CD14-positive monocyte (primary cell): ENCODE measurements around the gene BBS2. TPM values are rescaled to one million over a fixed set of nuclear protein-coding genes. Genes with fewer than 3 reads are reported as not detected.

Source experiments
- DNase-seq, 3 donors: peaks; one replicate each; pipeline ENCODE4 v3.0.0-alpha.2; 2011 to 2022
- H2AFZ ChIP-seq: 2 replicates; pipeline ENCODE4 v1.6.0; 2012; ENCODE audit warnings: mild to moderate bottlenecking, low read depth, low read length, inconsistent platforms; ENCODE audit not compliant: insufficient read depth, poor library complexity, severe bottlenecking
- H3K27ac ChIP-seq, 2 donors: 1 replicate in 1 of 2; 2 replicates in 1 of 2; pipeline ENCODE4 v1.5.1; 2012 to 2013; ENCODE audit warnings: low read length in 2 of 2, control low read depth in 1 of 2, inconsistent platforms in 1 of 2, low read depth in 1 of 2, mild to moderate bottlenecking in 1 of 2
- H3K27me3 ChIP-seq, 2 donors: one replicate each; pipeline versions ENCODE4 v1.6.0 to v1.6.1; 2011 to 2013; ENCODE audit warnings: low read length in 2 of 2; ENCODE audit not compliant: control insufficient read depth in 2 of 2, insufficient read depth in 2 of 2
- H3K36me3 ChIP-seq, 2 donors: replicated peaks in 1 of 2; 1 replicate in 1 of 2; 2 replicates in 1 of 2; pipeline versions ENCODE4 v1.5.1 to v1.6.1; 2012 to 2013; ENCODE audit warnings: low read length in 2 of 2, control low read depth in 1 of 2, inconsistent platforms in 1 of 2, mild to moderate bottlenecking in 1 of 2; ENCODE audit not compliant: insufficient read depth in 2 of 2, control insufficient read depth in 1 of 2
- H3K4me1 ChIP-seq, 2 donors: 1 replicate in 1 of 2; 2 replicates in 1 of 2; pipeline versions ENCODE4 v1.5.1 to v1.6.1; 2012 to 2013; ENCODE audit warnings: low read length in 2 of 2, control low read depth in 1 of 2, inconsistent platforms in 1 of 2, mild to moderate bottlenecking in 1 of 2, moderate library complexity in 1 of 2; ENCODE audit not compliant: insufficient read depth in 2 of 2, control insufficient read depth in 1 of 2
- H3K4me2 ChIP-seq: replicated peaks from 2 replicates; pipeline ENCODE3; 2012; ENCODE audit warnings: low read length, moderate library complexity, mild to moderate bottlenecking; ENCODE audit not compliant: poor library complexity, severe bottlenecking; ENCODE audit errors: extremely low read depth
- H3K4me3 ChIP-seq, 3 experiments: fragments of 200-600 bp in 1 of 3; sonication (generic) in 1 of 3; replicated peaks in 1 of 3; 1 replicate in 2 of 3; 2 replicates in 1 of 3; pipeline ENCODE4 v1.5.1; 2011 to 2013; ENCODE audit warnings: low read length in 3 of 3, mild to moderate bottlenecking in 3 of 3, control low read depth in 2 of 3, low read depth in 2 of 3, inconsistent platforms in 1 of 3, moderate library complexity in 1 of 3
- H3K79me2 ChIP-seq: 2 replicates; pipeline ENCODE4 v1.6.0; 2012; ENCODE audit warnings: mild to moderate bottlenecking, control low read depth, inconsistent platforms, low read length, moderate library complexity; ENCODE audit not compliant: insufficient read depth
- H3K9ac ChIP-seq: 2 replicates; pipeline ENCODE4 v1.6.0; 2017; ENCODE audit warnings: low read length, mild to moderate bottlenecking; ENCODE audit not compliant: insufficient read depth, poor library complexity, severe bottlenecking
- H3K9me3 ChIP-seq, 2 donors: replicated peaks in 1 of 2; 1 replicate in 1 of 2; 2 replicates in 1 of 2; pipeline versions ENCODE4 v1.5.1 to v1.6.1; 2012 to 2013; ENCODE audit warnings: low read length in 2 of 2, control low read depth in 1 of 2; ENCODE audit not compliant: control insufficient read depth in 1 of 2, insufficient read depth in 1 of 2
- H4K20me1 ChIP-seq: 2 replicates; pipeline ENCODE4 v1.6.0; 2012; ENCODE audit warnings: mild to moderate bottlenecking, low read length, control low read depth, moderate library complexity; ENCODE audit not compliant: insufficient read depth
- H3K27ac Mint-ChIP-seq, 7 donors: one replicate each; pipeline ENCODE4 v1.8.0; 2020; ENCODE audit warnings: mild to moderate bottlenecking in 7 of 7, mixed read lengths in 7 of 7, moderate library complexity in 6 of 7, inconsistent platforms in 2 of 7
- H3K27me3 Mint-ChIP-seq, 3 donors: one replicate each; pipeline ENCODE4 v1.8.0; 2021 to 2022; ENCODE audit warnings: low read depth in 3 of 3, mild to moderate bottlenecking in 3 of 3, mixed read lengths in 3 of 3, moderate library complexity in 3 of 3, inconsistent platforms in 1 of 3
- H3K36me3 Mint-ChIP-seq, 2 donors: one replicate each; pipeline ENCODE4 v1.8.0; 2020; ENCODE audit warnings: mixed read lengths in 2 of 2, inconsistent platforms in 1 of 2, mild to moderate bottlenecking in 1 of 2
- H3K4me1 Mint-ChIP-seq: one replicate; pipeline ENCODE4 v1.8.0; 2020; ENCODE audit warnings: mild to moderate bottlenecking, mixed read lengths
- H3K4me3 Mint-ChIP-seq, 2 donors: one replicate each; pipeline ENCODE4 v1.8.0; 2020; ENCODE audit warnings: mild to moderate bottlenecking in 2 of 2, mixed read lengths in 2 of 2, moderate library complexity in 1 of 2
- H3K9me3 Mint-ChIP-seq, 7 donors: one replicate each; pipeline ENCODE4 v1.8.0; 2020 to 2022; ENCODE audit warnings: mixed read lengths in 7 of 7, mild to moderate bottlenecking in 6 of 7, moderate library complexity in 6 of 7, inconsistent platforms in 2 of 7
- WGBS: methylation state at CpG from one replicate; pipeline ENCODE4 v1.1.5; 2013; ENCODE audit warnings: missing lambda C conversion rate; ENCODE audit not compliant: insufficient coverage; 5-methylcytosine and 5-hydroxymethylcytosine counted together
- intact Hi-C, 2 donors: fragments of 100-400 bp; cut with micrococcal nuclease; formaldehyde crosslinking; loops; one replicate each; pipeline versions ENCODE4 v1.15.0 to v1.15.1; 2023
- polyA plus RNA-seq, 3 donors: library from polyadenylated mRNA; depleted of rRNA in 1 of 3; unstranded in 2 of 3; stranded (reverse) in 1 of 3; fragments of 300-500 nt in 2 of 3; fragments of >200 nt in 1 of 3; fragmentation: Illumina TruSeq in 2 of 3; gene quantifications; 1 replicate in 2 of 3; 2 replicates in 1 of 3; pipeline ENCODE4 v1.2.3, GENCODE V29; 2012 to 2021
- TF ChIP-seq, protein P1 (sequence below): fragments of 200-600 bp; IDR thresholded peaks from one replicate; pipeline ENCODE4 v1.8.0; 2022; ENCODE audit warnings: antibody characterized with exemption, mild to moderate bottlenecking

Gene BBS2
- polyA plus RNA-seq, 3 donors = 16.6 to 35.5 (median 18.8) TPM

DNA sequence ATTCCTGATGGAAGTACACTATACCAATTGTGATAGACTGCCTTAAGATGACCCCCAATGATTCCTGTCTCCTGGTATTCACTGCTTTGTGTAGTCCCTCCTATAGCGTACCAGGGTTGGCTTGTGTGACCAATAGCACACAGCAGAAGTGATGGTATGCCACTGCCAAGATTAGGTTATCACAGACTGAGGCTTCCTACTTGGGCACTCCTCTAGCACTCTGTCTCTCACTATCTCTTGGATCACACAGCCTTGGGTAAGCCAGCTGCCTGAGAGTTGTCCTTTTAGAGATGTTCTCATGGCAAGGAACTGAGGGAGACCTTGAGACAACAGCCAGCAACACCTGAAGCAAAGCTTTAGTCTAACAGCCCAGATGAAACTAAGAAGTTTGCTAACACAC is 81.8 kb downstream of the BBS2 start:
- Mint-ChIP-seq H3K4me3 (no peak overlapping the region), H3K27ac (peak overlapping the region in 1 of 7 donors; percentile 31), H3K36me3 (peaks cover 70 to 78% of the 10 kb centered on the region in 2 donors), H3K27me3 (peaks cover 0 to 3% (median 0%) of the 10 kb centered on the region in 3 donors), H3K9me3 (no peaks in the 10 kb centered on the region), H3K4me1 (no peaks in the 10 kb centered on the region)
- no peaks in the 10 kb centered on the region for H3K9me3 ChIP-seq
- no peak overlapping the region for H3K4me2 ChIP-seq
- H3K36me3 ChIP-seq = peaks cover 66 to 88% of the 10 kb centered on the region in 2 donors
- H3K27me3 ChIP-seq = no peaks in the 10 kb centered on the region
- H2AFZ ChIP-seq = no peak overlapping the region
- no peak overlapping the region for H3K4me3 ChIP-seq
- TF ChIP-seq, protein P1, sequence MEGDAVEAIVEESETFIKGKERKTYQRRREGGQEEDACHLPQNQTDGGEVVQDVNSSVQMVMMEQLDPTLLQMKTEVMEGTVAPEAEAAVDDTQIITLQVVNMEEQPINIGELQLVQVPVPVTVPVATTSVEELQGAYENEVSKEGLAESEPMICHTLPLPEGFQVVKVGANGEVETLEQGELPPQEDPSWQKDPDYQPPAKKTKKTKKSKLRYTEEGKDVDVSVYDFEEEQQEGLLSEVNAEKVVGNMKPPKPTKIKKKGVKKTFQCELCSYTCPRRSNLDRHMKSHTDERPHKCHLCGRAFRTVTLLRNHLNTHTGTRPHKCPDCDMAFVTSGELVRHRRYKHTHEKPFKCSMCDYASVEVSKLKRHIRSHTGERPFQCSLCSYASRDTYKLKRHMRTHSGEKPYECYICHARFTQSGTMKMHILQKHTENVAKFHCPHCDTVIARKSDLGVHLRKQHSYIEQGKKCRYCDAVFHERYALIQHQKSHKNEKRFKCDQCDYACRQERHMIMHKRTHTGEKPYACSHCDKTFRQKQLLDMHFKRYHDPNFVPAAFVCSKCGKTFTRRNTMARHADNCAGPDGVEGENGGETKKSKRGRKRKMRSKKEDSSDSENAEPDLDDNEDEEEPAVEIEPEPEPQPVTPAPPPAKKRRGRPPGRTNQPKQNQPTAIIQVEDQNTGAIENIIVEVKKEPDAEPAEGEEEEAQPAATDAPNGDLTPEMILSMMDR = no peak
- 83% methylated on average over 1 of the region's 1 CpG for WGBS
- H3K9ac ChIP-seq = no peak overlapping the region
- H4K20me1 ChIP-seq = no peaks in the 10 kb centered on the region
- no peak overlapping the region for H3K27ac ChIP-seq
- intact Hi-C loops = no loop called here
- no peak for DNase-seq
- peaks cover 3% of the 10 kb centered on the region for H3K79me2 ChIP-seq
- no peaks in the 10 kb centered on the region for H3K4me1 ChIP-seq

DNA sequence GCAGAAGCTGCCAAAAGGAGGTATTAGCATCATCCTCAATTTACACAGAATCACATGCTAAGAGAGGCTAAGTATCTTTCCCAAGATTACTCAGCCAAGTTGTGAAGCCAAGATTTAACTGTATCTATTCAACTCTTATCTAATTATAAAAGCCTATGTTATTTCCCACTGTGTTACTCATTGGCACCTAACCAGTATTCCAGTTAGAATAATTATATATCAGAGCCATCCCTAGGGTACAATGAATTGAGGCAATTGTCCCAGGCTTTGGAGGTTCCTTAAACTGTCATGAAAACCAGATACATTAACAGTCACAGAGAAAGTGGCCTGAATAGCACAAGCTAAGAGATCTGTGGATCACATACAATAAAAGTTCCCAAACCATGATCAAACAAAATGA is 83.6 kb downstream of the BBS2 start:
- no peak for DNase-seq
- no peak overlapping the region for H3K9ac ChIP-seq
- peaks cover 75 to 88% of the 10 kb centered on the region in 2 donors for H3K36me3 ChIP-seq
- H3K4me3 ChIP-seq = no peak overlapping the region
- H3K79me2 ChIP-seq = no peaks in the 10 kb centered on the region
- H3K4me1 Mint-ChIP-seq = no peaks in the 10 kb centered on the region
- no peaks in the 10 kb centered on the region for H3K9me3 ChIP-seq
- intact Hi-C loops = no loop called here
- peaks cover 0 to 3% (median 0%) of the 10 kb centered on the region in 3 donors for H3K27me3 Mint-ChIP-seq
- no peaks in the 10 kb centered on the region for H3K27me3 ChIP-seq
- H3K4me2 ChIP-seq = no peak overlapping the region
- no peaks in the 10 kb centered on the region for H3K4me1 ChIP-seq
- H2AFZ ChIP-seq = no peak overlapping the region
- H4K20me1 ChIP-seq = no peaks in the 10 kb centered on the region
- H3K4me3 Mint-ChIP-seq = no peak overlapping the region
- no peak overlapping the region for H3K27ac ChIP-seq
- H3K36me3 Mint-ChIP-seq = peaks cover 69 to 77% of the 10 kb centered on the region in 2 donors
- TF ChIP-seq, protein P1 = no peak
- H3K9me3 Mint-ChIP-seq = no peaks in the 10 kb centered on the region
- no peak overlapping the region for H3K27ac Mint-ChIP-seq

Other genes with a start within 250 kb of the BBS2 start
- 10 to 100 TPM; 28.3 to 68.1 (median 48.9) TPM for gene AMFR, start 94.5 kb downstream of the BBS2 start, polyA plus RNA-seq
- 10 to 100 TPM; 33.0 to 65.0 (median 55.9) TPM for gene NUDT21, start 68.7 kb downstream of the BBS2 start, polyA plus RNA-seq
- 10 to 100 TPM in 2 of 3 donors, 1 to 10 TPM in 1; 8.2 to 37.9 (median 23.4) TPM for gene OGFOD1, start 68.5 kb downstream of the BBS2 start, polyA plus RNA-seq
- not detected for gene MT4, start 45.0 kb upstream of the BBS2 start, polyA plus RNA-seq
- gene MT3, start 69.5 kb upstream of the BBS2 start, polyA plus RNA-seq = not detected
- gene MT2A, start 88.6 kb upstream of the BBS2 start, polyA plus RNA-seq = 100 to 1,000 TPM in 2 of 3 donors, 10 to 100 TPM in 1; 26.8 to 228 (median 126) TPM
- gene MT1E, start 105.8 kb upstream of the BBS2 start, polyA plus RNA-seq = 1 to 10 TPM; 1.3 to 4.3 (median 4.0) TPM
- gene MT1M, start 112.6 kb upstream of the BBS2 start, polyA plus RNA-seq = not detected
- gene MT1A, start 118.6 kb upstream of the BBS2 start, polyA plus RNA-seq = not detected
- gene MT1B, start 131.9 kb upstream of the BBS2 start, polyA plus RNA-seq = not detected
- gene MT1F, start 137.9 kb upstream of the BBS2 start, polyA plus RNA-seq = 10 to 100 TPM; 10.2 to 21.9 (median 13.6) TPM
- gene MT1G, start 148.0 kb upstream of the BBS2 start, polyA plus RNA-seq = 1 to 10 TPM in 2 of 3 donors, not detected in 1; 1.1 to 1.4 TPM
- gene MT1H, start 149.8 kb upstream of the BBS2 start, polyA plus RNA-seq = under 1 TPM in 1 of 3 donors, not detected in 2; 0.76 TPM
- gene MT1X, start 162.4 kb upstream of the BBS2 start, polyA plus RNA-seq = 10 to 100 TPM; 34.5 to 87.9 (median 55.4) TPM
- gene NUP93, start 210.1 kb upstream of the BBS2 start, polyA plus RNA-seq = 10 to 100 TPM; 46.6 to 77.7 (median 59.4) TPM